IgD-negative memory B cell (primary cell): Measurements from ENCODE around the gene STK39. TPM values are rescaled to one million over a fixed set of nuclear protein-coding genes. Genes with fewer than 3 reads are reported as not detected.

Experiments used
- polyA plus RNA-seq: library from polyadenylated mRNA; unstranded; fragments of 300-500 nt; fragmentation: Illumina TruSeq; gene quantifications from one replicate; pipeline ENCODE4 v1.2.3, GENCODE V29; 2021

Gene STK39
- polyA plus RNA-seq, 1 donor from 2014 or later: 1.6 TPM

Other genes with a start within 250 kb of the STK39 start
- gene CERS6, start 208.7 kb upstream of the STK39 start, polyA plus RNA-seq: 2.7 TPM